GM12874 (cell line): ENCODE data around the gene TACO1.

Source experiments
- CTCF ChIP-seq: IDR thresholded peaks from 2 replicates; pipeline ENCODE4 v1.5.1; 2011; ENCODE audit warnings: low read depth, mild to moderate bottlenecking, control low read depth, low read length, moderate library complexity; ENCODE audit not compliant: insufficient read depth

Gene TACO1

DNA sequence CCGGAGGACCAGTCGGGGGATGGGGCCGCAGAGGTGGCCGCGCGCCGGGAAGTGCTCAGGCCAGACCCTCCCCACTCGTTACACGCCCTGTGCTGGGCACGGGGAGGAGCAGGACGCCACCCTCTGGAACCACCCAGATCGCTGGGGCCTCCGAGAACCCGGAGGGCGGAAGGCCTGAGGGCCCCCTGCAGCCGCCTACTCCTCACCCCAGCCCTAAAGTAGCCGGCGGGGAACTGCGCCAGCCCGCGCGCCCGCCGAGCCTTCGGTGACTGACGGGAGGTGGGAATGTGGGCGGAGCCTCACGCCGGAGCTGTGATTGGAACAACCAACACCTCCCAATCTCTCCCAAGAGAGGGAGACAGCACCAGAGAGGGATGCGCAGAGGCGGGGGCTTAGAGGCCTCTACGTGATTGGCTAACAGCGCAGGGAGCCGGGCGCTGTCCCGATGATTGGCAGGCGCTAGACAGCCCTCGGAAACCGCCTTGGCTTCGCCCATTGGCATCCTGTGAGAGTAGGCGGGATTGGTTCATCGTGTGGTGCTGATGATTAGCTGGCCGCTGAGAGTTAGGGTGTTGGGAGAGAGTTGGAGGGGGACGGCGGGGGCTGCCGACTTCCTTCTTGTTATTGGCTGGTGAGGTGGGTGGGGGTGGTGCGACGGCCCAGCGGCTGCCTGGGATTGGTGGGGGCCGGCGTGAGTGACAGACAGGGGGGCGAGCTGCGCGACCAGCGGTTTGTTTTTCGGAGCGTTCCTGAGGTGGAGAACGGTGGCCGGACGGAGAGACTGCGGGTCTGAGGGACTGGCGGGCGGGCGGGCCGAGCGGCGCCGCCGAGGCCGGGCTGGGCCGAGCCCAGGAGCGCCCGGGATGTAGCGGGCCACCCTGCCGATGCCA lies 21.2 kb downstream of the TACO1 start, which contains the start of gene MAP3K3:
MAP3K3 (plus strand) TSS at position 734 of the 890 bp plus-strand sequence. CDS start 343 bp downstream, outside the sequence.
- no peak for TF ChIP-seq CTCF

DNA sequence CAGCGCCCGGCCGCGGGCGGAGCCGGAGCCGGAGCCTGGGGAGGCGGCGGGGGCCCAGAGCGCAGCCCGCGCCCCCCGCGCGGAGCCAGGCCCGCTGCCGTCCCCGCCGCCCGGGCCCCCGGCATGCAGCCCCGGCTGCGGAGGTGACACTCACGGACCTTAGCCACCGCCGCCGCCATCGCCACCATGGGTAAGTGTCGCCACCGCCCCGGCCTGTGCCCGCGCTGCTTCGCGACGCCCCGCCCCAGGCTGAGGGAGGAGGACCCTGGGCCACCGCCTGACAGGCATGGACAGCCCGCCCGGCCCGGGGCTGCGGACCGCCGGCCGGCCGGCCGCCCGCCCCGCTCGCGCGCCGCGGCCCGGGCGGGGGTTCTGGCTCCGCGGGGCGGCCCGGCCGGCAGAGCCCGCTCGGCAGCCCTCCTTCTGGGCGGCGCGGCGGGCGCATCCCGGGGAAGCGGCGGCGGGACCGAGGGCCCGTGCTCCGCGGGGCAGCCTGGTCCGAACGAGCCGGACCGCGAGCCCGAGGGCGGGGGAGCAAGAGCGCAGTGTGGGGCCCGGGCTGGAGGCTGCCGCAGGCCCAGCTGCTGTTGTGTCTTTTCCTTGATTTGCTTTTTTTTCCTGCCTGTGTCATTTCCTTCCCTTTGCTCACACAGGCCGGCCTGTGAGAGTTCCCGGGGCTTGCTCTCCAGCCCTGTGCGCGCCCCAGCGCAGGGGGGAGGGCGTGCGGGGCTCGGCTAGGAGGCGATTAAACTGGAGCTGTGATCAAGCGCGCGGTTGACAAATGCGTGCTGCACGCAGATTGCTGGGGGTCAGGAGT lies 22.1 kb downstream of the TACO1 start:
- TF ChIP-seq CTCF, result no peak

- TF ChIP-seq CTCF, result no peak
Observed at GRCh38 chr17:63623786-63624530, 23.3 kb downstream of the TACO1 start.

DNA sequence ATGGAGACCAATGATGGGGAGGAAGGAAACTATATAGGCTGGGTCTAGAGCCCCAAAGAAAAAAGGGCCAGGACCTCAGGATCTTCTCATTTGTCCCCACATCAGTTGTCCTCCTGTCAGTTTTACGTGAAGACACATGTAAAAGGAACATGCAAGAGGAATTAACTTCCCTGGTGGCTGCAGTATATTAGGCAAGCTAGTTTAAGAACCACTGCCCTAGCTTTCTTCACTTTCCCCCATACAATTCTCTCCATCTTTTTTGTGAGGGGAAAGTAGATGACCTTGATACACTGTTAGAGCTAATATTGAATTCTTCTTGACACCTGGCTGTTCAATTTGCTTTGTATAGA lies 23.8 kb downstream of the TACO1 start:
- no peak for TF ChIP-seq CTCF

DNA sequence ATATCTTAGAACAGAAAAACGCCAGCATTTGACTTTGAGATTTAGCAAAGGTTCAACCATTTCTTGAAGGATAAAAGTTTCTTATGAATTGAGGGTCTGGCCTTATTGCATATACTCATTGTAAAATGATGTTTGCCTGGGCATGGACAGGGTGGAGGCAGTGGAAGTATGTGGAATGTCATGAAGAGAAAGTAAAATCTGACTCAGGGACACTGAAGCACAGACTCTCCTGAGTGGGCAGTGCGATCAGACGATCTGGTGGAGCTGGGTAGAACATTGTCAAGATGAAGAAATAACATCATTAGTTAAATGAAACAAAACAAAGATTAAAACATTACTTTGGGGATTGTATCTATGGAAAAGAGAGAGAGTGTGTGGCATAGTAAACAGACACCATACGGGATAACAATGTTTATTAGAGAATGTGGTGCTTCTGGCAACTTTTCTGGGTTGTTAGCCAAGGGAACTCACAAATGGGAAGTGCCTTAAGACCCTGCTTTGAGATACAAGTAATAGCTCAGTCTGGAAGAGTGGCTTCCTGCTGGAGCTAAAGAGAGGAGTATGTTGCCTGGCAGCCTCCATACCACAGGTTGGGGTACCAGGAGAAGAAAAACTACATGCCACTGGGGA lies 26.0 kb downstream of the TACO1 start:
- TF ChIP-seq CTCF, result no peak

- TF ChIP-seq CTCF, result no peak
Observed at GRCh38 chr17:63629627-63630026, 28.9 kb downstream of the TACO1 start.

- no peak for TF ChIP-seq CTCF
Observed at GRCh38 chr17:63631062-63631461, 30.4 kb downstream of the TACO1 start.
